RWPE2 (cell line): ENCODE results near the gene KCTD7.
A peak's percentile ranks its signal among the peaks of the same experiment; 100 is the strongest.
"Not testable (repeated sequence)": the region's sequence is repeated elsewhere in the genome, so short reads cannot be mapped to it uniquely, and the experiment has no call there.

Source experiments
- ATAC-seq: fragments of 200-7000 bp; cut with Tn5 transposase; 3 replicates; pipeline ENCODE4 v1.9.1; 2021; ENCODE audit warnings: low read depth
- DNase-seq: peaks from one replicate; pipeline ENCODE4 v3.0.0-alpha.2; 2020; ENCODE audit warnings: low spot score
- H3K27ac ChIP-seq: fragments of 450-650 bp; 2 replicates; pipeline ENCODE4 v1.5.1; 2017; ENCODE audit warnings: mild to moderate bottlenecking; ENCODE audit not compliant: poor library complexity, severe bottlenecking
- H3K27me3 ChIP-seq: fragments of 250-450 bp; sonication (Bioruptor Pico); 2 replicates; pipeline ENCODE4 v1.5.1; 2021; ENCODE audit warnings: mild to moderate bottlenecking, moderate library complexity; ENCODE audit not compliant: insufficient read depth, poor library complexity, severe bottlenecking
- H3K36me3 ChIP-seq: fragments of 250-450 bp; sonication (Bioruptor Pico); 2 replicates; pipeline ENCODE4 v1.5.1; 2020; ENCODE audit warnings: low read depth, mild to moderate bottlenecking, moderate library complexity
- H3K4me1 ChIP-seq: fragments of 250-450 bp; sonication (Bioruptor Pico); 2 replicates; pipeline ENCODE4 v1.5.1; 2021; ENCODE audit warnings: mild to moderate bottlenecking, moderate library complexity; ENCODE audit not compliant: insufficient read depth, poor library complexity, severe bottlenecking
- H3K4me3 ChIP-seq: fragments of 250-450 bp; sonication (Bioruptor Pico); 2 replicates; pipeline ENCODE4 v1.5.1; 2021; ENCODE audit warnings: mild to moderate bottlenecking, moderate library complexity; ENCODE audit not compliant: severe bottlenecking
- H3K9me3 ChIP-seq: fragments of 250-450 bp; sonication (Bioruptor Pico); 2 replicates; pipeline ENCODE4 v1.5.1; 2021; ENCODE audit warnings: mild to moderate bottlenecking, moderate library complexity; ENCODE audit not compliant: severe bottlenecking
- CTCF ChIP-seq: fragments of 450-650 bp; IDR thresholded peaks from one replicate; pipeline ENCODE4 v1.5.1; 2017; ENCODE audit warnings: mild to moderate bottlenecking, moderate library complexity; ENCODE audit not compliant: poor library complexity, severe bottlenecking

Gene KCTD7

GRCh38 chr7:66671034-66671433 lies 42.4 kb downstream of the KCTD7 start:
- Histone ChIP-seq H3K4me3 (no peak overlapping the region), H3K36me3 (no peaks in the 10 kb centered on the region), H3K9me3 (no peaks in the 10 kb centered on the region), H3K27me3 (no peaks in the 10 kb centered on the region), H3K4me1 (no peaks in the 10 kb centered on the region), H3K27ac (no peak overlapping the region)
- DNase-seq (no peak), ATAC-seq (no peak)
- TF ChIP-seq CTCF: no peak

- ATAC-seq, H3K27me3 ChIP-seq, H3K27ac ChIP-seq, H3K36me3 ChIP-seq, H3K4me3 ChIP-seq, H3K9me3 ChIP-seq, DNase-seq, H3K4me1 ChIP-seq: not testable (repeated sequence)
Measured at GRCh38 chr7:66671486-66671885, 42.8 kb downstream of the KCTD7 start.

- H3K36me3 ChIP-seq, H3K27me3 ChIP-seq, H3K27ac ChIP-seq, H3K4me1 ChIP-seq, DNase-seq, H3K9me3 ChIP-seq, H3K4me3 ChIP-seq: not testable (repeated sequence)
- ATAC-seq: peak; percentile 24; the same call in 1 of the 3 replicates
Measured at GRCh38 chr7:66672432-66673123, 43.9 kb downstream of the KCTD7 start.

DNA sequence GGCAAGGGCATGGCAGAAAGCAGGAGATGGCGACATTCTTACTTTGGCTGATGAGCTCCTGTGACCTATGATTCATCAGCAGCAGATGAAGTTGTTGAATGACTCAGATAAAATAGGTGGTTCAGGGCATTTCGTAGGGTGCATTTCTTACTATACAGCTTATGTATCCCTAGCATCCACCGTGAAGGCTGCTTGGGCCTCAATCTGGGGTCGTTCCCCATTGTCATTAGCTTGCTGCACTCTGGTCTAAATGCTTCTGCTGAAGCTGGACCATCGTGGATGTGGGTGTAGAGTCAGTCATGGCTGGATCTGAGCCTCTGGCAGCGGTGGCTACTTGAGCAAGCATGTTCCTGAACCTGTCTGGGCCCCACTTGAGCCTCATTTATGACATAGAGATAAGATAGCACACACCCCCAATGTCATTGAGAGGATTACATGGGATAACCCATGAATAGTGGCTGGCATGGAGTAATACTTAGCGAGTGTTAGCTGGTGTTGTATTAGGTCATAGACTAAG lies 44.5 kb downstream of the KCTD7 start:
- not testable (repeated sequence) for H3K4me3 ChIP-seq, H3K36me3 ChIP-seq, H3K27me3 ChIP-seq, DNase-seq, H3K4me1 ChIP-seq, H3K9me3 ChIP-seq, H3K27ac ChIP-seq
- ATAC-seq: peak; percentile 78

- no peak for TF ChIP-seq CTCF
- ATAC-seq: no peak
- DNase-seq: no peak
- H3K4me1 ChIP-seq: peaks cover 4% of the 10 kb centered on the region
- H3K9me3 ChIP-seq: no peaks in the 10 kb centered on the region
- H3K36me3 ChIP-seq: no peaks in the 10 kb centered on the region; the same call in 1 of the 2 replicates
- H3K4me3 ChIP-seq: no peak overlapping the region
- no peaks in the 10 kb centered on the region for H3K27me3 ChIP-seq
- no peak overlapping the region for H3K27ac ChIP-seq
Measured at GRCh38 chr7:66679633-66680244, 51.1 kb downstream of the KCTD7 start.

GRCh38 chr7:66681491-66682349 lies 53.0 kb downstream of the KCTD7 start:
- Histone ChIP-seq H3K27ac (peak overlapping the region; percentile 53), H3K27me3 (no peaks in the 10 kb centered on the region), H3K4me1 (peaks cover 4% of the 10 kb centered on the region), H3K4me3 (peak overlapping the region; percentile 67), H3K36me3 (no peaks in the 10 kb centered on the region; the same call in 1 of the 2 replicates), H3K9me3 (no peaks in the 10 kb centered on the region)
- ATAC-seq: peak; percentile 92
- TF ChIP-seq CTCF: no peak
- DNase-seq: peak; percentile 94
